ENCODE results near the gene ELAVL3.
"Not testable (repeated sequence)": the region's sequence is repeated elsewhere in the genome, so short reads cannot be mapped to it uniquely, and the experiment has no call there.

Gene ELAVL3

DNA sequence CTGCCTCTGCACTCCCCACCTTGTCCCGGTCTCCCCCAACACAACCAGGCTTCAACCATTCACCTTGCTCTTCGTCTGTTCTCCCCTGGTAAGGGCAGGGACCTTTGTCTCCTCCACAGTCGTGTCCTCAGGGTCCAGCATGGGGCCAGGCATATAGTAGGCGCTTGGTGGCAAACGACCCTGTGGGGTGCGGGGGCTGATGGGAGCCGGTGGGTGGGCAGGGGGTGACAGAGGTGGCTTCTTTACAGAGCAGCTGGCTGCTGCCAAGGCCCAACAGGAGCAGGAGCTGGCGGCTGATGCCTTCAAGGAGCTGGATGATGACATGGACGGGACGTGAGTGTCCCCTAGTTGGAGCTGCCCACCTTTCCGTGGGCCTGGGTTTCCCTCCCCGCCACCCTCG, 35.7 kb downstream of the ELAVL3 start:
- FAIRE-seq: no peak

DNA sequence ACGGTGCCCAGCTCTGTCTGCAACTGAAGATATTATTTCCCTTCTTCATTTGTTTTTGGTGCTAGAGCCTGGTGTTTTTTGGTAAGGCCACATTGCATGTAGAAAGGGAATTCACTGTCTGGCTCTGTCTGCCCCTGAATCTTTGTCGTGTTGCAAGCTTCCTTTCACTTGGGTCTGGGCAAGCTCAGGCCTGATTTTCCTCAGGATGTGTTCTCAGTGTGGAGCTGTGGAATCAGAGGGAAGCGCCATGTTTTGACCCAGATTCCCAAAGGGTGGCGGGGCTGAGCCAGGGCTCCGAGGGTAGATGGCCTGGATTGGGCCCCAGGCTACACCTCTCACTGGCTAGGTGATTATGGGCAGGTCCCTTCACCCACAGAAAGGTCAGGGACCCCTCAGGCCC, 36.8 kb downstream of the ELAVL3 start:
- FAIRE-seq (no peak), DNase-seq (ENCODE audit: insufficient read length, low spot score) (no peak)

More for the DNA sequence above, 35.7 kb downstream of the ELAVL3 start:
- DNase-seq (ENCODE audit: insufficient read length, low spot score): no peak

DNA sequence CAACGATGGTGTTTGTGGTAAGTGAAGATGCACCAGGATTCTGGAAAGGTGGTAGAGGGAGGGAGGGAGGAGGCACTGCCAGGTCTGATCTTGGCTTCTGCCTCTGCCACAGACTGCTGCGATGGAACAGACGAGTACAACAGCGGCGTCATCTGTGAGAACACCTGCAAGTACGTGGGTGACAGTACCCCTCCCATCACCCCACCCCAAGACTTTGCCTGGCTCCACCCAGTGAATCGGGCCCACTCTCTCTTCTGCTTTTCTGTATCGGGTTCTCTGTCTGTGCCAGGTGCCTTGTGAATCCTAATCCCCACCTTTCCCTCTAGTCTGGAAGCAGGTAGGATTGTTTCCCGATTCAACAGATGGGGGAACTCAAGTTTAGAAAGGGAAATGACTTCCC, 42.9 kb downstream of the ELAVL3 start:
- DNase-seq (ENCODE audit: insufficient read length, low spot score) (no peak), FAIRE-seq (no peak)

DNA sequence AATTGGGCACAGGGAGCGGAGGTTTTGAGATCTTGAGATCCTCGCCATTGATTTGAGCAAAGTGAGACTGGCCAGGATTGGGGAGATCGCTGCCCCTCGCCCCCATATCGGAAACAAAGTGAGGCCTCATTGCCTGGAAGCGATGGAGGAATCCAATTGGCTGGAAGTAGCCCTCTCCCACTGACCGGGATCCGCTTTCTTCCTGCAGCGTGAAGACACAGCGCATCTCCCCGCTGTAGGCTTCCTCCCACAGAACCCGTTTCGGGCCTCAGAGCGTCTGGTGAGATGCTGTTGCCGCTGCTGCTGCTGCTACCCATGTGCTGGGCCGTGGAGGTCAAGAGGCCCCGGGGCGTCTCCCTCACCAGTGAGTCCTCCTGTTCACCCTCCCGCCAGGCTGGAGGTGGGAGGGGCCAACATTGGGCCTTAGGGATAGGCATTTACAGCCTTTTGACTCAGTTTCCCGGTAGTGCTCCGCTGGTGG, 45.0 kb downstream of the ELAVL3 start:
- FAIRE-seq: no peak
- DNase-seq (ENCODE audit: insufficient read length, low spot score): no peak

DNA sequence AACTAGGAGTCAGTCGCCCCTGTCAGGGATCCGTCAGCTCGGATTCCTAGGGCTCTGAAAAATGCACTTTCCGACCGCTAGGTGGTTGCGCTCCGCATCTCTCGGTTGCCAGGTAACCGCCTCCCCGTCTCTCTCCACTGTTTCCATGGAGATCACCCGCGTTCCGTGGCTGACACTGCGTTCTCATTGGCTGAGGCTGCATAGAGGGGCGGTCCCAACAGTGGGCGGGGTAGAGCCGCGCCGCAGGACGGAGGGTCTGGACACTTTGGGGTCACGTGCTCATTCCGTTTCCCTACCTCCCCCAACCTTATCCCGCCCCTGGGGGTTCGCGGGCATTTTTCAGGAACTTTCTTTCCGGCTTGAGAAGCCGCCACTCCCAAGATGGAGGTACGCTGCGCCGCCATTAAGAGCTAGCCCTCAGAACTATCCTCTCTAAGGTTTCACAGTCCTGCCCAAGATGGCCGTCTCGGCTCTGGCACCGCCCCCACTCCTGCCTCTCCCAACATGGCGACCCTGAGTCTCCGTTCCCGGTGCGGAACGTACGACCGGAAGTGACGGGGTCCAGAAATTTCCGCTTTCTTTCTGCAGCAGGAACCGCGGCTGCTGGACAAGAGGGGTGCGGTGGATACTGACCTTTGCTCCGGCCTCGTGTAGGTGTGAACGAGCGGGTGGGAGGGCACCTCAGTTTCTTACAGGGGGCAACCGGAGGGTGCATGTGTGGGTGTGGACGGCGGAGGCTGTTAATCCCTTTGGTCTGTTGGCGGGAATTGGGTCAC, 45.6 kb downstream of the ELAVL3 start, which contains the start of the genes ODAD3 and PRKCSH:
Gene ODAD3, minus strand, starts transcription at position 65 of the 776 bp plus-strand sequence. CDS start 105 bp downstream, outside the sequence.
Gene PRKCSH, plus strand, starts transcription at position 579 of the 776 bp plus-strand sequence. CDS start 483 bp downstream, outside the sequence.
- DNase-seq (ENCODE audit: insufficient read length, low spot score) (peak; percentile 92), FAIRE-seq (peak; percentile 99)

DNA sequence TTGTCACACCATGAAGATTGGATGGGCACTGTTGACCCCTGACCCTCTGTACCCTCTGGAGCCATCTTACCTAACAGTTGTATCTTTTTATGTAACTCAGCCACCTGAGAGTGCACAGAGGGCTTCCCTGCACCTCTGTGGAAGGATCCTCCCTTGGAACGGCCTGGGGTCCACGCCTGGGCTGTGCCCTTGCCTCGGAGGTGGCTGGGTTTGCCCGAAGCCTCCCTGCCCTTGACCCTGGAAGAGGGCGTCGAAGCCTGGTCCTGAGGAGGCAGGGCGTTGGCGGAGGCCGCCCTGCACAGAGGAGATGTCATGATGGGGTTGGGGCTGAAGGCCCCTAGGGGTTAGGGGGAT, 46.2 kb downstream of the ELAVL3 start:
- FAIRE-seq (no peak), DNase-seq (ENCODE audit: insufficient read length, low spot score) (no peak)

DNA sequence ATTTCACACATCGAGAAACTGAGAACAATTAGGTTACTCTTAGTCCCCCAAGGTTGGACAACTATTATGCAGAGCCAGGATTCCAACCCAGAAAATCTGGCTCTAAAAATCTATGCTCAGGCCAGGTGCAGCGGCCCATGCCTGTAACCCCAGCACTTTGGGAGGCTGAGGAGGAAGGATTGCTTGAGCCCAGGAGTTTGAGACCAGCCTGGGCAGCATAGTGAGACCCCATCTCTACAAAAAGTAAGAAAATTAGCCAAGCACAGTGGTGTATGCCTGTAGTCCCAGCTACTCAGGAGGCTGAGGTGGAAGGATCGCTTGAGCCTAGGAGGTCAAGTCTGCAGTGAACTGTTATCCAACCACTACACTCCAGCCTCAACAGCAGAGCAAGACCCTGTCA, 47.3 kb downstream of the ELAVL3 start:
- not testable (repeated sequence) for DNase-seq (ENCODE audit: insufficient read length, low spot score); FAIRE-seq

DNA sequence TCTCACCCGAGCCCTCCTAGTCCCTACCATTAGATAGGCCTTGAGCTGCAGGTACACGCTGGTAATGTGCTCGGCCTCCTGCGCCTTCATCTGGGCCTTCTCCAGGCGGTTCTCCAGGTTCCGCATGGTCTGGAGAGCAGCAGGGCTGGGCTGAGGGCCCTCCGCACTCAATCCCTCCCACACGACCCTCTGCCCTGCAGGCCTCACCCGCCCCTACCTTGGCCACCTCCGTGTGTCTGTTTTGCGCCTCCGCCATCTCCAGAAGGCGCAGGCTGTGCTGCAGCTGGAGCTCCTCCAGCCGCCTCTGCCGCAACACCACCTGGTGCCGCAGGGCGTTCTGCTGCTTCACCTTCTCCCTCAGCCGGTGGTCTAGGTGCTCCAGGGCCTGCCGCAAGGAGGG, 54.2 kb downstream of the ELAVL3 start:
- DNase-seq (ENCODE audit: insufficient read length, low spot score): no peak
- FAIRE-seq: no peak

DNA sequence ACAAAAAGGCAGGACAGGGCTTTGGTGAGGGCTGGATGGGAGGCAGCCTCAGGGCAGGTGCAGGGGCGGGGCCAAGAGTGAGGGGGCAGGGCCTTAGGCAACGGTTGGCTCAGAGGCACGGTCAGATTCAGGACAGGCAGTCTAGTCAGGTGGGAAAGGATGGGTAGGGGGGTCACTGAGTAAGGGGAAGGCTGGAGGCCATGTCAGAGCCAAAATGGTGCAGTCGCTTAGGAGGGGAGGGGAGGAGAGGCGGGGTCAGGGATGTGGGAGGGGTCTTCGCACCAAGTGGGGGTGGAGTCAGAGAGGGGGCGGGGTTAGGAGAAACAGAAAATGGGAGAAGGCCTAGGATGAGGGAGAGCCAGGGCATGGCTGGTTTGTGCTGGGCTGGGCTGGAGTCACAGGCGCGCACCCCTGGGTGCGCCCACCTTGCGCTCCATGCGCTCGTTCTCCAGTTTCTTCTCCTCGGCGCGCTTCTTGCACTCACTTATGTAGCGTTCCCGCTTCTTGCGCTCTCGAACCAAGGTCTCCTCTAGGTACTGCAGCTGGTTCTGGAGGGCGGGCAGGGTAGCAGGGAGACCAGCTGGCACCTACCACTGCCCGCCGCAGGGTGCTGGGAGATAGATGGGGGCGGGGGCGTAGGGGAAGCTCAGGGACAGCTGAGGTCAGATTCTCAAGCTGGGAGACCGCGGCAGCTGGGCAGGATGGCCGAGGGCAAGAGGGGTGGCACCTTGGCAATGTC, 55.0 kb downstream of the ELAVL3 start:
- no peak for DNase-seq (ENCODE audit: insufficient read length, low spot score)
- FAIRE-seq: no peak

DNA sequence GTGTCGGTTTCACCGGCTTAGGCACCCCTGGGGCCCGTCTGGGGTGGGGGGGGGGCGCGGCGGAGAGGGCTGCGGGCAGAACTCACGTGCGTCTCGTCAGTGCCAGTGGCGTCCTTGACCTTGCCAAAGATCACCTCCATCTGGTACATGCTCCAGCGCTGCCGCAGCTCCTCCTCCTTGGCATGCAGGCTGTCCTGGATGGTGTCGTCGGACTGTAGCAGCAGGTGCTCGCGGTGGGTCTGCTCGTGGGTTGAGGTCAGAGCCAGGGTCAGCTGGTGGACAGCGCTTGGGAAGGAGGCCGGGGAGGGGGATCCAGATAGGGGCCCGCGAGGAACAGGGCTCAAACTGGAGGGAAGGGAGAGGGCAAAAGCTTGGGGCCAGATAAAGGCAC, 57.1 kb downstream of the ELAVL3 start:
- DNase-seq (ENCODE audit: insufficient read length, low spot score): no peak
- no peak for FAIRE-seq

DNA sequence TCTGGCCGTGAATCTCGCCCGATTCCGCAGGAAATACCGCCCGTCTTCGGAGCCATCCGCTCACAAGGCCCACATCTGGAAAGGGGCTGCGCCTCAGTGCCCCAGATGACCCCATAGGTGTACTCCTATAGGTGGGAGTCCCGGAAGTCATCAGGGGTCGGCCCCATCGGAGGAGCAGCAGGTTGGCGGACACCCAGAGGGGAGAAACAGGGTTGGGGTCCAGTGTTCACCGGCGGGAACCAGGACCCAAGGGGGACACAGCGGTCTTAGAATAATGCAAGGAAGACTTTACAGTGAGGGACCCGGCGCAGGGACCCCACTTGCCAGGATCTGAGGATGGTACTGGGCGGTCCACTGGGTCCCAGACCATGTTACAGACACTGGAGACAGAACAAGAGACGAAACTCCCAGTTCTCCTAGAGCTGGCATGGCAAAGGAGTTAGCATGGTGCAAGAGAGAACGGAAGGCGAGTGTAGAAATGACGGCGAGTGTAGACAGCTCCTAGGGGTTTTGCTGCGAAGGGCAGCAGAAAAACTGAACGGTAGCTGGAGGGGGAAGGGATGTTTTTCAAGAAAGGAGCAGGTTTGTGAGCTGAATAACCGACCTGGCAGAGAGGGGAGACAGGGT, 57.6 kb downstream of the ELAVL3 start:
- FAIRE-seq: no peak

DNA sequence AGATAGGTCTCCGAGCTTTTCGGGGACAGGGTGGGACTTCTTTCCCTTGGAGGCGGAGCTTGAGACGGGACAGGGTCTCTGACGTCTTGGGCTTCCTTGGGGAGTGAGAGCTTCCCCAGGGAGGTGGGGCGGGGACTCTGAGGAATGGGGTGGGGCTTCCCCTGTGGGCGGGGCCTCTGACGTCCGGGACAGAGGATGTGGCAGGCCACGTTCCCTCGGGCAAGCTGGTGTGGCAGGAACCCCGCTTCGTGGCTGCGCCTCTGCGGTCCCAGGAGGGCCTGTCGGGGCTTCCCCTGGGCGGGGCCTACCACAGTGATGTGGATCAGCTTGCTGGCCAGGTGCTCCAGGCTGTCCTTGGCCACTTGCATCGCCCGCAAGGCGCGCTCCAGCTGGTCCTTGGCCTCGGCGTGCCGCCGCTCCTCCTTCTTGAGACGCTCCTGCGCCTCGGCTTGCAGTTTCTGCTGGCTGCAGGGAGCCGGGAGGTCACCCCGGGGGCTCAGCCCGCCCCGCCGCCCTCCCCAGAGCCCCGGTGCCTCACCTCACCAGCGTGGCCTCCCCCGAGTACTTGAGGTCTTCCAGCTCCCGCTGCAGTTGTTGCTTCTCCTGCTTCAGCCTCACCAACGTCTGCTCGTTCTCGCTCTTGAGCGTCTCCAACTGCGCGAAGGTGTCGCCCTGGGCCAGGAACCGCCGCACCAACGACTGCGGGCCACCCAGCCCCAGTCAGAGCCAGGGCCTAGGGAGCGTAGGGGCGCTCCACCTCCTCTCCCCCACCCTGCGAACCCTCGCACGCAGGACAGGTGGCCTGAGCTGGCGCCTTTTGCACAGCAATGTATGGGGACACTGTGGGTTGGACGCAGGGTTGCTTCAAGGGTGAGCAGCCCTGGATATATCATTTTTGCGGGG, 58.4 kb downstream of the ELAVL3 start:
- DNase-seq (ENCODE audit: insufficient read length, low spot score) (peak; percentile 94), FAIRE-seq (peak; percentile 90)

More for the DNA sequence above, 57.6 kb downstream of the ELAVL3 start:
- no peak for DNase-seq (ENCODE audit: insufficient read length, low spot score)

DNA sequence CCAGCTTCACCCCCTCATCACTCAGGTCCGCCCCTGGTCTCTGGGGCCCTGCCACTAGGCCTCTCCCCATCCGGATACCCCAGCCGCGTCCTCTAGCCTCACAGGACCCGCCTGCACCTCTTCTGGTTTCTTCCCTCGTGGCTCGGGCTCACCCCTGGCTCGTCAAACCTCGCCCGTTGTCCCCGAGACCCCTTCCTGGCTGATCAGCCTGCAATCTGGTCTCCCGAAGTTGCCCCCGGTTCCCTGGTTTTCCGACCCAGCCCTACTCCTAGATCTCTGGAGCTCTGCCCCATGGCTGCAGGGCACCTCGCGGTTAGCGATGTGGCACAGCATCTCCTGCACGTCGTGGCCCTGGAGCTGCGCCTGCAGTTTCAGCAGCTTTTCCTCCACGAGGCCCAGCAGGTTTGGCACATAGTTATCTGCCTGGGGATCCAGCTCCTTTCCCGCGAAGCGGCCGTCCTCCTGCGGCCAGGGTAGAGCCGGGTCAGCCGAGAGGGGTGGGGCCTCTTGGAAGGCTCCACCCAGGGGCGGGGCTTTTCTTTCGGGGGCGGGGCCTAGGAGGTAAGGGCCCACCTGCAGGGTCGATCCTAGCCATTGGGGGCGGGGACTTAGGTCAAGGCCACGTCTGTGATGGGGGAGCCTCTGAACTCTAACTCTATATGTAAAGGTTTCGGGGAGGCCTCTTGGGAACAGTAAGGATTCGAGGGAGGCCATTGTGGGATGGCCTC, 59.3 kb downstream of the ELAVL3 start:
- FAIRE-seq (no peak), DNase-seq (ENCODE audit: insufficient read length, low spot score) (peak; percentile 72)

DNA sequence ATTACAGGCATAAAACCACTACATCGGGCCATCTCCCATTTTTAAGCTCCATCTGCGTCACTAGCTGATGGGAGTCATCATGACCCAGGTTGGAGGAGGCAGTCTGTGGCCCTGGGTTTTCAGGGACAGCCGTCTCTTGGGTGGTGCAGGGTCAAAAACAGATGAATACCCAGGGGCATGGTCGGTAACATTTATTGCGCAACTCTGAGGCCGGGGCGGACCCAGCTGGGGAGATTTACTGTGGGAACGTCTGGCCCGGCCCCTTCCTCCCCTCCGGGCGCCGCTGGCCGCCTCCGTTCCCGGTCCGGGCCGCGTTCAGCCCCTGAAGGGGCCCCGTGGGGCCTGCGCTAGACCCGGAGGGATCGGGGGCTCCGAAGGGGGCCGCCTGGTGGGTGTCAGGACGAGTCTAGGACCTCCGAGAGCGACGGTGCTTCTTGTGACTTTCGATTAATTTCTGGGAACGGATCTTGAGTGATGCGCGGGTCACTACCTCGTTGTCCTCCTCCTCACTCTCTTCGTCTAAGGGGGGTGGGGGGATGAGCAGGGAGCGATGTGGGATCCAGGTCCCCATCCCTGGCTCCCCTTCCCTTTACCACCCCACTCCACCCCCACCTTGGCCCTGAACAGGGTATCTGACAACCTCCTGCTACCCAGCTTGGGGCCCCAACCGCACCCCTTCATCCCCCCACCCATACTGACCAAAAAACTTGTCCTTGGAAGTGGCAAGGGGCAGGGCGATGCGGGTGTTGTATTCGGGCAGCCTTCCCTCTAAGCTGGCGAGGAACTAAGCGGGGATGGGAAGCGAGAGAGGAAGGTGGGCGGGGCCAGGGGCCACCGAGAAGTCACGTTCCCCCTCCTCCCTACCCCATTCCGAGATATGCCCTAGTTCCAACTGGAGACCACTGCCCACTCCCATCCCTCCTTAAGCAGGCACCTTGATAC, 60.1 kb downstream of the ELAVL3 start:
- no peak for DNase-seq (ENCODE audit: insufficient read length, low spot score)

DNA sequence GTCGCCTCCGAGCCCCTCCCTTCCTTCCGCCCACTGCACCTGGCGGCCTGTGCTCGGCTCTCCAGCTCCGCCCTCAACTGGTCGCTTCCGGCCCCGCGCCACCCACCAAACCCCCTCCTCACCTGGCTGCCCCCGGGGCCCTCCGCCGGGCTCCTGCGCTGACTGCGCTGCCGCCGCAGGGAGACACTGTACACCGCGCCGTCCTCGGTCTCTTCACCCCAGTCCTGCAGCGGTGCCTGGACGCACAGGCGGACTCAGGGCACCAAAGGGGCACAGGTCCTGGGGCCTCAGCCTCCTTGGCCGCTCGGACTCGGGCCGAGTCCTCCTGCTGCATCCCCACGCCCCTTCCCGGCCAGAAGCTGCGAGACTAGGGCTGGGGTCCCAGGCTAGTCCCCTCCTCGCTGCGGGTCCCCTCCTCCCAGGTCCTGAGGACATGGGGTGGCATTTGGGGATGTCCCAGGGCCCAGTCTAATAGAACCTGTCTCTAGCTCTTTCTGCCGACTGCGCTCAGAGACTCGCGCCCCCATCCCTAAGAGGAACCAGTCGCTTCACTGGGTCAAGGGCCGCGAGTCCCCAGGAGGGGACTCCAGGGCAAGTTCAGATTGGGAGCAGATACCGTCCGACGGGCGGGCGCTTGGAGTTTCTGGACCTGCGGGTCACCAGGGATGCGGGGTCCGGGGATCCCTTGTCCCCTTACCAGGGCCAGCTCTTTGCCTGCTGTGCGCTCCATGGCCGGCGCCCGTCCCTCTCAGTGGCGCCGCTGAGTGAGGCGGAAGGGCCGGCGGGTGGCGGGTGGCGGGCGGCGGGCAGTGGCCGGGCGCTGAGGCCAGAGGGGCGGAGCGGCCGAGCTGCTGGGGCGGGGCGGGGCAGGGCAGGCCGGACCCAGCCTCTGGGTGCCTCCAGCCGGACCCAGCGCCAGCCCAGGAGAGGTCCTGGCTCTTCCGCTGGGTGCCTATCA, 62.0 kb downstream of the ELAVL3 start, which contains the start of gene RGL3:
Gene RGL3, minus strand, starts transcription at position 766 of the 958 bp plus-strand sequence. Its CDS starts 36 bp downstream, at position 730.
- FAIRE-seq (no peak), DNase-seq (ENCODE audit: insufficient read length, low spot score) (no peak)

More for the DNA sequence above, 60.1 kb downstream of the ELAVL3 start:
- FAIRE-seq: no peak

DNA sequence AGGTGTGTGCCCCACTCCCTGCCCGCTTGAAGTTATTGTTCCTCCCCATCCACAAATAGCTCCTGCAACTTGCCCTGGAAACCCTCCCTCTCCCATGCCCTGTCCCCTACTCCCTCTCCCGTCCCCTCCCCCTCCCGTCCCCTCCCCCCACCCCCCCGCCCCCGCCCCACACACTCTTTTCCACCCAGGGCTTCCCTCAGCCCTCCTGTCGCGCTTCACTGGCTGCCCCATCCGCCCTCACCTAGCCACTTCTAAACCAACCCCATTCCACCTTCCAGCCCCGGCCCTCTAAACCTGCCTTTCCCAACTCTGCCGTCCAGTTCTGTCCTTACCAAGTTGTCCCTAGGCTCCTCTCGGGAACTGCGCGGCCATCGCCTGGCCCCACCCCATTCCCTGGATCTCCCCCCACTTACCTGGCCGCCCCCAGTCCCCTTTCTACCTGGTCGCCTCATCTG, 62.7 kb downstream of the ELAVL3 start:
- FAIRE-seq (no peak), DNase-seq (ENCODE audit: insufficient read length, low spot score) (no peak)
